ENCODE data around the gene ACOT11.

ACOT11 gene

DNA sequence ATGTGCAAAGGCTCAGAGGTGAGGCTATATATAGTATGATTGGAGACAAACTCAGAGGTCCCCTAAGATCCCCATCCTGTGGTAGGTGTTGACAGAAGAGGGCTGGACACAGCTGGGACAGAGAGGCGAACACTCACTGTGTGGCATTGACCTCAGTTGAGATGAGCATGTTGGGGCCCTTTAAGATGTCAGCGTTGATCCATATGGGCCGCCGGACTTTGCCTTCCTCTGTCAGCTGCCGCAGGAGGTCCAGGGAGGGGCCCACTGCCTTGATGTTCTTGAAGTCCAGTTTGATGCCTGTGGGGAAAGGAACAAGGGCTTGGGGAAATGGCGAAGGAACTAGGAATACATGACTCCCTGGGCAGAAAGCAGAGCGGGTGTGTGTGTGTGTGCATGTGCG lies 66.5 kb downstream of the ACOT11 start:
- H3K4me2 ChIP-seq (ENCODE audit: insufficient read depth, low read length) = no peak overlapping the region
- no peak for ATAC-seq (ENCODE audit: insufficient read depth, low read depth)
- H3K36me3 ChIP-seq (ENCODE audit: insufficient read depth, low read length) = no peaks in the 10 kb centered on the region
- DNase-seq = no peak
- no peaks in the 10 kb centered on the region for H3K79me2 ChIP-seq (ENCODE audit: insufficient read depth, low read length)
- no peaks in the 10 kb centered on the region for H3K4me1 ChIP-seq (ENCODE audit: insufficient read depth, low read length)
- H4K20me1 ChIP-seq (ENCODE audit: insufficient read depth, low read length) = no peaks in the 10 kb centered on the region
- peaks cover 3% of the 10 kb centered on the region for H3K27me3 ChIP-seq (ENCODE audit: insufficient read depth, low read length, poor library complexity)
- no peak overlapping the region for H2AFZ ChIP-seq (ENCODE audit: low read depth, low read length)
- no peak overlapping the region for H3K9ac ChIP-seq (ENCODE audit: low read depth, low read length)
- no peak for TF ChIP-seq EZH2 (IDR thresholded peaks at IDR 0.05; ENCODE audit: borderline replicate concordance, low read depth, low read length, severe bottlenecking)
- TF ChIP-seq, protein P1, sequence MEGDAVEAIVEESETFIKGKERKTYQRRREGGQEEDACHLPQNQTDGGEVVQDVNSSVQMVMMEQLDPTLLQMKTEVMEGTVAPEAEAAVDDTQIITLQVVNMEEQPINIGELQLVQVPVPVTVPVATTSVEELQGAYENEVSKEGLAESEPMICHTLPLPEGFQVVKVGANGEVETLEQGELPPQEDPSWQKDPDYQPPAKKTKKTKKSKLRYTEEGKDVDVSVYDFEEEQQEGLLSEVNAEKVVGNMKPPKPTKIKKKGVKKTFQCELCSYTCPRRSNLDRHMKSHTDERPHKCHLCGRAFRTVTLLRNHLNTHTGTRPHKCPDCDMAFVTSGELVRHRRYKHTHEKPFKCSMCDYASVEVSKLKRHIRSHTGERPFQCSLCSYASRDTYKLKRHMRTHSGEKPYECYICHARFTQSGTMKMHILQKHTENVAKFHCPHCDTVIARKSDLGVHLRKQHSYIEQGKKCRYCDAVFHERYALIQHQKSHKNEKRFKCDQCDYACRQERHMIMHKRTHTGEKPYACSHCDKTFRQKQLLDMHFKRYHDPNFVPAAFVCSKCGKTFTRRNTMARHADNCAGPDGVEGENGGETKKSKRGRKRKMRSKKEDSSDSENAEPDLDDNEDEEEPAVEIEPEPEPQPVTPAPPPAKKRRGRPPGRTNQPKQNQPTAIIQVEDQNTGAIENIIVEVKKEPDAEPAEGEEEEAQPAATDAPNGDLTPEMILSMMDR (IDR thresholded peaks at IDR 0.05; ENCODE audit: borderline replicate concordance, extremely low read depth, low read length, poor library complexity, severe bottlenecking) = no peak
- no peak overlapping the region for H3K27ac ChIP-seq (ENCODE audit: low read length)
- no peak overlapping the region for H3K4me3 ChIP-seq (ENCODE audit: low read depth in 1 of 2, low read length in 2 of 2)
- no peaks in the 10 kb centered on the region for H3K9me3 ChIP-seq (ENCODE audit: insufficient read depth, low read length, severe bottlenecking)

DNA sequence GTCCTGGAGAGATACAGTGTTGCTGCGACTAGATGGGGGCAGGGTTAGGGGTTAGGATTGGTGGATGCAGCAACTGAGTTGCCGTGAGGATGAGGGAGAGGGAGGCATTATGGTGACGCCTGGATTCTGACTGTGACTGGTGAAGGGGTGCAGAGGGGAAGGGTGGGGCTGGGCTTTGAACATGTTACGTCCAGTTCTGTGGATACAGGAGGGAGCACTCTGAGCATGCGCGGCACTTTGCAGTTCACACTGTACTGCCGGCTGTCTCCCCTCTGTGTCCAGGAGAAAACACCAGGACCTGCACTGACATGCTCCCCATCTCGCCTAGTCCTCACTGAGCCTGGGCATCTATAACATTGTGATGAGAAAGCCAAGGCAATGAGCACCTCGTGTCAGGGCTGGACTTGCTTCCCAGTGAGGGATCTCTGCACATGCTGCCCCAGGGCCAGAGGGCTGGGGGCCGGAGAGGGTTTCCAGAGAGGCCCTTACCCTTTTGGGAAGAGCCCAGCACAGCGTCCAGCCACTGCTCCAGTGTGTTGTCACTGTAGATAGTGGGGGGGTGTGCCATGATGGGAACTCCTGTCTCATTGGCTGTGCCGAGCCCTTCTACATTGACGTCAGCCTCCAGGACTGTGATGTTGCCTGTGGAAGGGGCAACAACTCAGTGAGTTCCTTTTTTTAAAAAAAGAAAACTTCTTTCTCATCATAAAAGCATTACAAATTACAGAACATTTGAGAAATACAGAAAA lies 67.7 kb downstream of the ACOT11 start:
- DNase-seq (no peak), ATAC-seq (ENCODE audit: insufficient read depth, low read depth) (no peak)
- TF ChIP-seq, protein P1 (IDR thresholded peaks at IDR 0.05; ENCODE audit: borderline replicate concordance, extremely low read depth, low read length, poor library complexity, severe bottlenecking) = no peak
- no peak for TF ChIP-seq EZH2 (IDR thresholded peaks at IDR 0.05; ENCODE audit: borderline replicate concordance, low read depth, low read length, severe bottlenecking)
- Histone ChIP-seq H3K79me2 (ENCODE audit: insufficient read depth, low read length) (no peaks in the 10 kb centered on the region), H4K20me1 (ENCODE audit: insufficient read depth, low read length) (no peaks in the 10 kb centered on the region), H3K27ac (ENCODE audit: low read length) (no peak overlapping the region), H3K36me3 (ENCODE audit: insufficient read depth, low read length) (no peaks in the 10 kb centered on the region), H3K4me1 (ENCODE audit: insufficient read depth, low read length) (no peaks in the 10 kb centered on the region), H3K4me2 (ENCODE audit: insufficient read depth, low read length) (no peak overlapping the region), H3K27me3 (ENCODE audit: insufficient read depth, low read length, poor library complexity) (peaks cover 3% of the 10 kb centered on the region), H2AFZ (ENCODE audit: low read depth, low read length) (no peak overlapping the region), H3K9me3 (ENCODE audit: insufficient read depth, low read length, severe bottlenecking) (no peaks in the 10 kb centered on the region), H3K4me3 (ENCODE audit: low read depth in 1 of 2, low read length in 2 of 2) (no peak overlapping the region), H3K9ac (ENCODE audit: low read depth, low read length) (no peak overlapping the region)

DNA sequence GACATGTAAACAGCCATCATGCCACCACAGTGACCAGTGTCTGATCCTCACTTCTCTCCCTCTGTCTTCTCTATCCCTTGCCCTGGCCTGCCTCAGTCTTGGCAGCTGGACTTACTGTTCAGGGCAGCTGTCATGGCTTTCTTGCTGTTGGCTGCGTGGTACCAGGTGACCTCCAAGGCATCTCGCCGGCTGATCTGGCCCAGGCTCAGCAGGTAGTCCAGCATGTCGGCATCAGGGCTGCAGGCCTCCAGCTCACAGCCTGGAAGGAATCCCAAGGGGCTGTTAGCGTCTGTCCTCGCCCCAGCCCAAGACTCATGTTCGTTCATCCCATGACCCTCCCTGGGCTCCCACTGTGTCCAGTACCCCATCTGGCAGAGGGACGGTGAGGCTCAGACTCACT lies 71.7 kb downstream of the ACOT11 start:
- ATAC-seq (ENCODE audit: insufficient read depth, low read depth) (no peak), DNase-seq (no peak)
- Histone ChIP-seq H3K9me3 (ENCODE audit: insufficient read depth, low read length, severe bottlenecking) (no peaks in the 10 kb centered on the region), H3K9ac (ENCODE audit: low read depth, low read length) (no peak overlapping the region), H3K79me2 (ENCODE audit: insufficient read depth, low read length) (no peaks in the 10 kb centered on the region), H4K20me1 (ENCODE audit: insufficient read depth, low read length) (no peaks in the 10 kb centered on the region), H3K36me3 (ENCODE audit: insufficient read depth, low read length) (no peaks in the 10 kb centered on the region), H3K27me3 (ENCODE audit: insufficient read depth, low read length, poor library complexity) (peaks cover 3% of the 10 kb centered on the region), H3K4me3 (ENCODE audit: low read depth in 1 of 2, low read length in 2 of 2) (no peak overlapping the region), H3K4me2 (ENCODE audit: insufficient read depth, low read length) (no peak overlapping the region), H3K4me1 (ENCODE audit: insufficient read depth, low read length) (no peaks in the 10 kb centered on the region), H2AFZ (ENCODE audit: low read depth, low read length) (no peak overlapping the region), H3K27ac (ENCODE audit: low read length) (no peak overlapping the region)
- TF ChIP-seq, protein P1 (IDR thresholded peaks at IDR 0.05; ENCODE audit: borderline replicate concordance, extremely low read depth, low read length, poor library complexity, severe bottlenecking) = no peak
- TF ChIP-seq EZH2 (IDR thresholded peaks at IDR 0.05; ENCODE audit: borderline replicate concordance, low read depth, low read length, severe bottlenecking) = no peak
